8988T (cell line): Measurements from ENCODE around the gene TBC1D17.

Source experiments
- DNase-seq: peaks from one replicate; pipeline ENCODE4 v3.0.0; 2011

The TBC1D17 gene

DNA sequence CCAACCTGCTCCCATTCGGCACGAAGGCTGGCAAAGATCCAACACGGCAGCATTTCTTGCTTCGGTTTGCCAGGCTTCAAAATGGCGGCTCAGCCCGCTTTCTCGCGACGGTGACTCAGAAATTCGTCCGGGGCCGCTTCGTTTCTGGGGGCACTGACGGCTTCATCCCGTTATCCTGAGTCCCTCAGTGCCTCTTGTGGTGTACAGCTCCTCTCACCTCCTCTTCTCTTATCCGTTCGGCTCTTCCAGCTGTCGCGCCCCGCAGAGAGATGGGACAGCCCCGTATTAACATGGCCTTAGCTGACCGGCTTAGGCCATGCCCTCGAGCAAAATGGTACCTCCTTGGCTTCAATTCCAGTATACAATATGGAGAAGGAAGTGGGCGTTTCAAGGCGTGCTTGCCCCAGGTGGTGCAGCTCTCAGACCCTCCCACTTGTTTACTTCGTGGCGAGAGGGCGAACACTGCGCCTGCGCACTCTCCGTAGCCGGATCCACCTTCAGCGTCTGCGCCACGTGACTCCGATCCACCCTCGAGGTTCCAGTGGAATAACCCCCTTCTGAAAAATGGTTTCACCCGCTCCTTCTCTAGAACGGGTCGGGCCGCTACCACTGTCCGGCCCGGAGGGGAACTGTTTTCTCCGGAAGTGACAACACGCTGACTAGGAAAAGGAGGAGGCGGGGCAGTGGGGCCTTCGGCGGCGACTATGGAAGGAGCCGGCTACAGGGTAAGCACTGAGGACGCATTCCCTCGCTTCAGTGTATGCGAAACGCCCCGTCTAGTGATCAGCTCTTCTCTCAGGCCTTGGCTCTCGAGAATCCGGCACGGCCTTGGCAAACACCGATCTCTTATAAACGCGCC is at the start of gene TBC1D17, which contains the start of gene AKT1S1:
TSS of gene TBC1D17 (plus strand) at position 683 of the 859 bp plus-strand sequence. CDS start at position 705, 22 bp downstream.
TSS of gene AKT1S1 (minus strand) at position 336 of the 859 bp plus-strand sequence. CDS start 4,060 bp downstream, outside the sequence.
- peak; percentile 96 for DNase-seq

DNA sequence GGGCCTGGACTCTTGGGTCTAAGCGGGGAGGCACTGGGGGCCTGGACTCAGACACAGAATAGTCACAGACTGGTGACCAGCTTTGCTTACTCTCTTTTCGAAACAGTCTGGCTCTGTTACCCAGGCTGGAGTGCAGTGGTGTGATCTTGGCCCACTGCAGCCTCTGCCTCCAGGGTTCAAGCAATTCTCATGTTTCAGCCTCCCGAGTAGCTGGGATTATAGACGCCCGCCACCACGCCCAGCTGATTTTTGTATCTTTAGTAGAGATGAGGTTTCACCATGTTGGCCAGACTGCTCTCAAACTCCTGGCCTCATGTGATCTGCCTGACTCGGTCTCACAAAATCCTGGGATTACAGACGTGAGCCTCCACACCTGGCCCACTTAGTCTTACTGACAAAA is 48.3 kb upstream of the TBC1D17 start:
- no peak for DNase-seq

DNA sequence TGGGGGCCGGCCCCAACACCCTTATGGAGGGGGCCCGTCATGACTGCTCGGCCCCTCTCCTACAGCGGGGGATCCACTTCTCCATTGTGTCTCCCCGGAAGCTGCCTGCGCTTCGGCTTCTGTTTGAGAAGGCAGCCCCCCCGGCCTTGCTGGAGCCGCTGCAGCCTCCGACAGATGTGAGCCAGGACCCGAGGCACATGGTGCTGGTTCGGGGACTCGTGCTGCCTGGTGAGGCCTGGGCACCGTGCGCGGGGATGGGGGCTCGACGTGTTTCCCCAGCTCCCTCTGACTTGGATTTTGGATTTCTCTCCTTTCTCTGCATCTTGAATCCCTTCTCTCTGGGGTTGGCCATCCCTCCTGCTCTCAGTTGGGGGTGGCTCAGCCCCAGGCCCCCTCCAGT is 47.8 kb upstream of the TBC1D17 start:
- DNase-seq: no peak

DNA sequence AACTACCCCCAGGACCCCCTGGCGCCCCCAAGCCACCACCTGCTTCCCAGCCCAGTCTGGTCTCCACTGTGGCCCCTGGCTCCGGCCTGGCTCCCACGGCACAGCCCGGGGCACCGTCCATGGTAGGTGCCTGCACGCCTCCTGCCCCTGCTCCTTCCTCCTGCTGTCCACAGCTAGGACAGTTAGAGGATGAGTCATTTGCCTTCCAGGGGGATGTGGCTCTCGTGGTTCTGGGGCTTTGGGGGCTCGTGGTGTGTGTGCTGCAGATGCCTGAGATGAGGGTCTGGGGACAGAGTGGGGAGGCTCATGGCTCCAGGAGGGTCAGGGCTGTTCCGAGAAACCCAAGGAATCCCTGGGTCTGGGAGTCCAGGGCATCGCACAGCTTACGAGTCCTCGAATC is 46.7 kb upstream of the TBC1D17 start:
- DNase-seq: no peak

DNA sequence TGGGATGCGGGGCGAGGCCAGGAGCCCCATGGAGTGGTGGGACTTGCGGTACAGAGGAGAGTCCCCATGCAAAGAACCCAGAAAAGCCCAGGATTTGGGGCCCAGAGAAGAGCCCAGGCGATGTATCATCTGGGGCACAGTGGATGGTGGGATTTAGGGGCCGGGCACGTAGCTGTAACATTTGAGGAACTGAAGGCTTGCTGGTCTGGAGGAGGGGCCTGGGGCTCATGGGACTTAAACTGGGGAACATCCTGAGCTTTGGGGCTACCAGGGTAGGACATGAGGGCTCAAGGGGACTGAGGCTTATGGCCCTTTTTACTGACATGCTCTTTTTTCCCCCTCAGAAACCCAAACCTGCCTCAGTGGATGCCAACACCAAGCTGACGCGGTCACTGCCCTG is 45.9 kb upstream of the TBC1D17 start:
- DNase-seq: no peak

DNA sequence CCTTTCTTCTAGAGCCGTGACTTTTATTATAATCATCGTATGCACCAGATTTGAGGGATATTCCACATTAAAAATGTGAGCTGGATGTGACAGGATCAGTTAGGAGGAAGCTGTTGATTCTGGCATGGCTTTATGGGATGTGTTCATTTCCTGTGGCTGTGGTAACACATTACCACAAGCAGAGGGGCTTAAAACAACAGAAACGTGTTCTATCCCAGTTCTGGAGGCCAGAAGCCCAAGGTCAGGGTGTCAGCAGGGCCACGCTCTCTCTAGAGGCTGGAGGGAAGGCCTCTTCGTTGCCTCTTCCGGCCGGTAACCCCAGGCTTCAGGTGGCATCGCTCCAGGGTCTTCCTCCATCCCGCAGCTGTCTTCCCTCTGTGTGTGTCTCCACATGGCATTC is 44.9 kb upstream of the TBC1D17 start:
- DNase-seq: no peak

DNA sequence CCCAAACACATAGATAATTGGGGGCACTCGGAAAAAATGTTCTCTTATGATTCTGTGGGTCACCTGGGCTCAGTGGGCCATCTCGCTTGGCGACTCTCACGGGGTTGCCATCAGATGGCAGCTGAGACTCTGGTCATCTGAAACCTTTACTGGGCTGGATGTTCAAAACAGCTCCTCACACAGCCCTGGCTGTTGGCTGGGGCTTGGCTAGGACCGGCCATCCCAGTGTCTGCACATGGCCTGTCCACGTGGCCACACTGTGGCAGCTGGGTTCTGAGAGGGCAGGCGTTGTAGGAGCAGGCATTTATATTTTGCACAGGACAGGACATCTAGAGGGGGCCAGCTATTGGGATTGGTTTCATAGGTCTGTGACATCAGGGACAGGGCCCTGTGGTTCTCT is 43.9 kb upstream of the TBC1D17 start:
- DNase-seq: no peak

DNA sequence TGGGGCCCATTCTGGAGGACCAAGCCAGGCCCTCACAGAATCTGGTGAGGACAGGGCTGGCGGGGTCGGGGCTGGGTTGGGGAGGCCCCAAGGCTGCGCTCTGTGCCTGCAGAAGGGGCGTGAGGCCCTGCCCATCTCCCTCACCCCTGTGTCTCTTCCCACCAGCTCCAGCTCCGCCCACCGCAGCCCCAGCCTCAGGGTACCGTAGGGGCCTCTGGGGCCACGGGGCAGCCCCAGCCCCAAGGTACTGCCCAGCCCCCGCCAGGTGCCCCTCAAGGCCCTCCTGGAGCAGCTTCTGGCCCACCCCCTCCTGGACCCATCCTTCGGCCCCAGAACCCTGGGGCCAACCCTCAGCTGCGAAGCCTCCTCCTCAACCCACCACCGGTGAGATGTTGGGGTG is 41.9 kb upstream of the TBC1D17 start:
- no peak for DNase-seq

DNA sequence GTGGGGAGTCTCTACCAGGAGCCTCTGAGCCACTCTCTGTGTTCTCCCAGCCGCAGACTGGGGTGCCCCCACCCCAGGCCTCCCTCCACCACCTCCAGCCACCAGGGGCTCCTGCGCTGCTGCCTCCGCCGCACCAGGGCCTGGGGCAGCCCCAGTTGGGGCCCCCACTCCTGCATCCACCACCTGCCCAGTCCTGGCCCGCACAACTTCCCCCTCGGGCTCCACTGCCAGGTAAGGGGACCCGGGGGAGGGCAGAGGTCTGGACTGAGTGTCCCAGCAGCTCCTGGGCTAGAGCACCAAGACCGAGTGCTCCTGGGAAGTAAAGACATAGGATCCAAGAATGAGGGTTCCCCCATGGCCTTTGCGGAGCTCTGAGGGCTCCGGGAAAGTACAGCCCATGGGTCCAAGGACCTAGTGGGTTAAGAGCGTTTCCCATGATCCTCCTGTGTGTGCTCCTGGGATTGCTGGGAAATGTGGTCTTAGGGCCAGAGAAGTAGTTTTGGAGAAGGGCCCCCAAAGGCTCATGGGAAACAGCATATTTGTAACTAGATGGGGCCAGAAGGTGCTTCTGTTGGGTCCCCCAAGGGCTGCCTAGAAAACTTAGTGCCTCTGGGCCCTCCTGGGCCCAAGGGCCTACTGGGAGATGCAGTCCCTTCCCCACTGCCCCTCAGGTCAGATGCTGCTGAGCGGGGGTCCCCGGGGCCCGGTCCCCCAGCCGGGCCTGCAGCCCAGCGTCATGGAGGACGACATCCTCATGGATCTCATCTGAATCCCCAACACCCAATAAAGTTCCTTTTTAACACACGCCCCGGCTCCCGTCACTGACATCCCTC is 41.1 kb upstream of the TBC1D17 start:
- no peak for DNase-seq

DNA sequence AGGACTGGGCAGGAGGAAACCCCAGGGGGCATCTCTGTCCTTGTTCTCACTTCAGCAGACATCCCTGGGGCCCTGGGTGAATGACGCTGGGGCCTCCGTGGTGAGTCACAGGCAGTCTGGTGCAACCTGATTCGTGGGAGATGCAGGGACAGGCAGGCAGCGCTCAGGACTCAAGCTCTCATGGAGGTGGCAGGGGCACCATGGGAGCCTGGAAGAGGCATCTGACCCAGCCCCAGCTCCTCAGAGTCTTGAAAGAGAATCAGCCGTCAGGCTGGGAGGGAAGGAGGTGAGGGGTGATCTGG is 40.5 kb upstream of the TBC1D17 start:
- no peak for DNase-seq

DNA sequence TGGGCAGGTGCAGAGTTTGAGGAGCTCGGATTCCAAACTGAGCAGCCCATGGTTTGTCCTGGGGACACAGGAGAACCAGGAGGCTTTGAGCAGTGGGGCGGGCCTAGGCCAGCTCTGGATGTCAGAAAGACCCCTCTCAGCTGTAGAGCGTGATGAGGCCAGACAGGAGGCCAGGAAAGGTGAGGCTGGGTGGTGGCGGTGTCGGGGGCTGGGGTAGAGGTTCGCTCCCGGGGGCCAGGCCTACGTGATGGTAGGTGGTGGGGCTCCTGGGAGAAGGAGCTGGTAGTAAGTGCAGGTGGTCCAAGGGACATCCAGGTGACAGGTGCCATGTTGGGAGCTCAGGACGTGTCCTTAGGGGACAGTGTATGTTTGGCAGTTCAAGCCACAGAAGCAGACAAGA is 40.1 kb upstream of the TBC1D17 start:
- no peak for DNase-seq

DNA sequence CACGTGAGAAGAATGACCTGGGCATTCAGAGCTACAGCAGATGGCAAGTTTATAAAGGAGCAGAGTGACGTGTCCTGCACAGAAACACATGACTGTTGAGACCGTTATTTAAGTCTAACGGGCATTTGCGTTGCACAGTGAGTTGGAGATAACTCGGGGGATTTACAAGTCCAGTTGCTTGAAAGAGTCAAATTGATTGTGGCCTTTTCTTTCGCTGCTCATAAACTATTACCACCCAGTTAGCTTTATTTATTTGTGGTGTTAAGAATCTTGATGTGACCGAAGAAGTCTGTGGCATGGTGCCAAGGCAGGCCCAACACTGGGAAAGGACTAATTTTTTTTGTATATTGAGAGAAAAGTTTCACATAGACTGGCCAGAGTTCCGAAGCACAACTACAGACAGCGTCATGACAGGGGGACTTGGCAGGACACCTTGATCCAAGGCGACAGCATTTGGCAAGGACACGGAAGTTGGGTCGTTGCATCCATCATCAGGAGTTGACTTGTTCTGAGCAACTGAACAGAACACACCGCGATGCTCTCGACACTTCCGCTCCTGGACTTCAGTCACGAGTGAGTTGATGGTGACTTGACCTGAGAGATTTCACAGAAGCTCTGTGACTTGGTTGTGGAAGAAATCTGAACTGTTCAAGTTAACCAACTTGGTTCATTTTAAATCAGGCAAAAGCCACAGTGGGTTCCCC is 38.5 kb upstream of the TBC1D17 start:
- no peak for DNase-seq

DNA sequence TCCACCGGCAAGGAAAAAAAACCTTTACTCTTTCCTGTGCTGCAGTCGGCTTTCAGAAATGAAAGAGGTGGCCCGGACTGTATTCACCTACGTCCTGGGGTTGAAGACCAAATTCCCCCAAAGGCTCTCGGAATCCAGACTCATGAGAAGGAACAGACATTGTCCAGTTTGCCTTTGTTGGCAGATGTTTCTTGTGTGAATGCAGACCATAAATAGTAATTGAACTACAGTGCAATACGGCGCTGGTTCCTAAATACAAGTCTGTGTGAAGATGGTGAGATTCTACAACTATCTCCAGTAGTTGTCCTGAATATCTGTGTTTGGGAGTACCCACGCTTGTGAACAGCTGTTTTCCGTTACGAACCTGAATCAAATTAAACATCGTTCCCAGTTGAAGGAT is 37.8 kb upstream of the TBC1D17 start:
- no peak for DNase-seq

DNA sequence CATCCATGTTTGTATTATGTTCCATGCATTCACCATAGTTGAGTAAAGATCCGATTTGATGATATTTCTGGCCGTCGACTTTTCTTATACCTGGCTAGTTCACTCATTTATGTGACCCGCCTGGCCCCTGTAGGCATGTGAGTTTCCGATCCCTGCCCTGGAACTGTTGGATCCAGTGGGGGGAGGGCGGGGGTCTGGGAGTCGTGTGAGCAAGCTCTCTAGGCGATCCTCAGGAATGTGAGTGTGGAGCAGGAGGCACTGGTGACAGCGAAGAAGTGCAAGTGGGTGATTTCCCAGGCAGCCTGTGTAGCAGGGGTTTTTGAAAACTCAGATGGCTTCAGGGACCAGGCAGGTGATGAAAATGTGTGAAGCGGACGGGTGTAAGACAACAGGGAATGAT is 37.2 kb upstream of the TBC1D17 start:
- no peak for DNase-seq

DNA sequence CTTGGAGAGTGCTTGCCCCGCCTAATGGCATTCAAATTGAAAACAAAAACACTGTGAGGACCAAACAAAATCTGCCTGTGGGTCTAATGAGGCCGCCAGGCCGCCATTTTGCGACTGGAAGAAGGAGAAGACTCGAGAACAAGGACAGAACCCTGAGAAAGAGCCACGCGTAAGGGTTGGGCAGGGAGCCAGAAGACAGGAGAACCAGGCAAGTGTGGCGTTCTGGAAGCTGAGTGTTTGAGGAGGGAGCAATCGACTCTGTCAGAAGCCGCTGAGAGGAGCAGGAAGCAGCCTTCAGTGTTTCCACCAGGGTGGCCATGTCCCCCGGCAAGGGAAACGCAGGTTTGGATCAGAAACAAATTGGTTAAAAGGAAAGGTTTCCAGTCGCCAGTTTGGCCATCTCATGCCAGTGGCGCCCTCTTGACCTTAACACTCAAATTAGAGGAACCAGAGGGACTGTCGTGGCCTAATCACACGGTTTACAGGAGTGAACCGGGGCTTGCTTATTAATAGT is 36.7 kb upstream of the TBC1D17 start:
- no peak for DNase-seq

DNA sequence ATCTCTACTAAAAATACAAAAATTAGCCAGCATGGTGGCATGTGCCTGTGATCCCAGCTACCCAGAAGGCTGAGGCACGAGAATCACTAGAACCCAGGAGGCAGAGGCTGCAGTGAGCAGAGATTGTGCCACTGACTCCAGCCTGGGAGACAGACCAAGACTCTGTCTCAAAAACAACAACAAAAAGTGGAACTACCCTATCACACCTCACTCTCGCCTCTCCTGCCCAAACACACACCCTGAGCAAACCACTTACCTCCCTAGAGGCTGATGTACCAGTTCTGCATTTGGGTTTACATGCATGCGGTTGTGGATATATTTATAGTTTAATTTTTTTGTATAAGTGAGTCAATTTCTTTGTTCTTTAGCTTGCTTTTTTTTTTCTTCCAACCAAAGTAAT is 34.2 kb upstream of the TBC1D17 start:
- DNase-seq: no peak

DNA sequence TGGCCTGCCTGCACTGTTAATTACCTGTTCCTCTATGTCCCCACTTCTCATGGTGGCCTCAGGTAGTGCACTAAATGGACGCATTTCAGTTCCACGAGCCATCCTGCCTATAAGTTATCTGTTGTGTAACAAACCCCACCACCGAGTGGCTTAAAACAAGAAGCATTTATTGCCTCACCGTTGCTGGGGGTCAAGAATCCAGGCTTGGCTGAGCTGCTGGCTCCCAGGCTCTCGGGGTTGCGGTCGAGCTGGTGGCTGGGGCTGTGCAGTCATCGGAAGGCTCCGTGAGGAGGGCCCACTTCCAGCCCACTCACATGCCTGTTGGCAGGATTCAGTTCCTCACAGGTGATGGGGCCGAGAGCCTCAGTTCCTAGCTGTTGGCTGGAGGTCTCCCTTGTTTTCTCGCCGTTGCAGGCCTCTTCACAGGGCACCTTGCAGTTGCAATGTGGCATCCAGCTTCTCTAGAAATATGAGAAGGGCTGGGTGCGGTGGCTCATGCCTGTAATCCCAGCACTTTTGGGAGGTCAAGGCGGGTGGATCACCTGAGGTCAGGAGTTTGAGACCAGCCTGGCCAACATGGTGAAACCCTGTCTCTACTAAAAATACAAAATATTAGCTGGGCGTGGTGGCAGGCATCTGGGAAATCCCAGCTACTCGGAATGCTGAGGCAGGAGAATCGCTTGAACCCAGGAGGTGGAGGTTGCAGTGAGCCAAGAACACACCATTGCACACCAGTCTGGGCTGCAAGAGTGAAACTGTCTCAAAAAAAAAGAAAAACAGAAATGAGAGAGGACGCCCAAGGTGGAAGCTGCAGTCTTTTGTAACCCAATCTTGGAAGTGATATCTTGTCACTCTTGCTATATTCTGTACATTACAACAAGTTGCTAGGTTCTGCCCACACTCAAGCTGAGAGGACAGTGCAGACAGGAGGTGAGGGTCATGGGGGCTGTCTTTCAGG is 33.1 kb upstream of the TBC1D17 start:
- DNase-seq: no peak

DNA sequence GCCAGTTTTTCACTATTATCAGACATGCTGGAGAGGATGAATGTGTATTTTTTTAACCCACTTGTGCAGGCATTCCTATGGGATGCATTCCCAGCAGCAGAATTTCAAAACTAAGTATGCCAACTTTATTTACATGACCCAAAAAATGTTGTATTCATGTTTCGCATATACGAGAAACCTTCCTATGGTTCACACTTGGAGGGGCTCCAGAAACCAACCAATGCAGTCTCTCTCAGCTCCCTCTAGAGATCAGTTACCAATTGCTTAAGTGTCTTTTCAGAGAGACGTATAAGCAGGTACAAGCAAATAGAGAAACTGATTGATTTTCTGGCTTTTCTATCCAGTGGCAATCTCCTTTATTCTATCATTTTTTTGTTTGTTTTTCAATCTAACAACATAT is 32.1 kb upstream of the TBC1D17 start:
- no peak for DNase-seq

DNA sequence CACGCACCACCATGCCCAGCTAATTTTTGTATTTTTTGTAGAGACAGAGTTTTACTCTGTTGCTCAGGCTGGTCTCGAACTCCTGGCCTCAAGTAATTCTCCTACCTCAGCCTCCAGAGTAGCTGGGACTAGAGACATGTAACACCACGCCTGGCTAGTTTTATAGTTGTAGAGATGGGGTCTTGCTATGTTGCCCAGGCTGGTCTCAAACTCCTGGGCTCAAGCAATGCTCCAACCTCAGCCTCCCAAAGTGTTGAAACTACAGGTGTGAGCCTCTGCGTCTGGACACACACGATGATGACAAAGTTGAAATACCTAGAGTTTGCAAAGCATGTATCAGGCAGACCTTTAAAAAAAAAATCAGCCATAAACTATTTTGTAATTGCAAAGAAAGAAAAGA is 31.1 kb upstream of the TBC1D17 start:
- DNase-seq: no peak

DNA sequence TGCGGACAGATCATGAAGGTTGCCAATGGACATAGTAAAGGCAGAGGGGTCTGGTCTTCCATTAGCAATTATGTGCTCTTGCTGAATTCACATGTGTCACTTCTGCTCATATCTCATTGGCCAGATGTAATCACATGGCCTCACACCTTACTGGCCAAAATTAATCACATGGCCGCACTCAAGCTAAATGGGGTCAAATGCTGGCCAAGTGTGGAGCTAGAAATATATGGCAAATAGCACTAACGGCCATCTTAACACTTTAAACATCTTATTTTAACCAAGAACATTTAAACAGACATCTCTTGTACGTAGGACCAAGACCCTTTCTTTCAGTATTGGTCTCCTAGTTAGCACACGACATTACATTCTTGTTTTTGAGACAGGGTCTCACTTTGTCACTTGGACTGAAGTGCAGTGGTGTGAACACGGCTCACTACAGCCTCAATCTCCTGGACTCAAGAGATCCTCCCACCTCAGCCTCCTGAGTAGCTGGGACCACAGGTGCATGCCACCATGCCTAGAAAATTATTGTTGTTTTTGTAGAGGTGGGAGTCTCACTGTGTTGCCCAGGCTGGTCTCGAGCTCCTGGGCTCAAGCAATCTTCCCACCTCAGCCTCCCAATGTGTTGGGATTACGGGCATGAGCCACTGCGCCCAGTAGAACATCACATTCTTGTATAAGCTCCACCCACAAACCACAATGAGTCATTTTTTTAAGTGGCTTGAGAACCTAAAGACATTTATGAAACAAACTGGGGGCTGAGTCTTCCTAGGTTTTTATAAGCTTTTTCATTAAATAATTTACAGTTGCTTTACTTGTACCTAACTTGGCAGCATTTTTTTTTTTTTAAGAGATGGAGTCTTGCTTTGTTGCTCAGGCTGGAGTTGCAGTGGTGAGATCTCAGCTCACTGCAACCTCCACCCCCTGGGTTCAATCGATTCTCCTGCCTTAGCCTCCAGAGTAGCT is 29.5 kb upstream of the TBC1D17 start:
- DNase-seq: no peak

DNA sequence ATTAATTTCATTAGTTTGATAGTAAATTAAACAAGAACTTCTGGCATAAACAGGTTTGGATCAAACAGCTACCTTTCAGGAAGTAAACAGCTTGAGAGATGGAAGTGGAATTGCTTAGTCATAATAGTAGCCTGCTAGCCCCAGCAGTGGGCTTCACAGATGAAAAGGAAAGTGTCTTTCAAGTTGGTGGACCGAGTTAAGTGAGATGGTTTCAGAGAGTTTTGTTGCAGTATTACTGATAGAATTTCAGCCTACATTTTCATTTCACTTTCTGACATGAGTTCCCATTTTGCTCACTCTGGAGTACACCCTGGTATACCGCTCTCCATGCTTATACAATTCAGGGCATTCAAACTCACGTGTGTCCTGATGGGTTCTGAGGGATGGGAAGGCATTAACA is 28.6 kb upstream of the TBC1D17 start:
- DNase-seq: no peak
